ENCODE results near the gene SCG2.
"Not testable (repeated sequence)": the region's sequence is repeated elsewhere in the genome, so short reads cannot be mapped to it uniquely, and the experiment has no call there.

The SCG2 gene

DNA sequence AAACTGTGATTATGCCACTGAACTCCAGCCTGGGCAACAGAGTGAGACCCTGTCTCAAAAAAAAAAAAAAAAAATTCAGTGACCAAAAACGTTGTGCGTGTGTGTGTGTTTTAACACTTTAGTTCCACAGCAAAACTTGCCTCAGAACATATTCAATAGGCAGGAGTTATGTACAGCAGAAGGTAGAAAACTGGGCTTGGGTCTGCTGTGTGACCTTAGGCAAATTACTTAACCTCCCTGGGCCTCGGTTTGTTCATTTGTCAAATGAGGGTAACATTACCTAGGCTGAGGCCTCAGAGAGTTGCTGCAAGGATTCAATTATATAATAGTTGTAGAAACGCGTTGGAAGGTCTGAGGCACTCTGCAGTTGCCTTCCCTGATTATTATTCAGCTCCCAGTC lies 10.3 kb upstream of the SCG2 start:
- DNase-seq = no peak

- no peak for DNase-seq
These were observed 8.9 kb upstream of the SCG2 start for GRCh38 chr2:223611061-223611460.

DNA sequence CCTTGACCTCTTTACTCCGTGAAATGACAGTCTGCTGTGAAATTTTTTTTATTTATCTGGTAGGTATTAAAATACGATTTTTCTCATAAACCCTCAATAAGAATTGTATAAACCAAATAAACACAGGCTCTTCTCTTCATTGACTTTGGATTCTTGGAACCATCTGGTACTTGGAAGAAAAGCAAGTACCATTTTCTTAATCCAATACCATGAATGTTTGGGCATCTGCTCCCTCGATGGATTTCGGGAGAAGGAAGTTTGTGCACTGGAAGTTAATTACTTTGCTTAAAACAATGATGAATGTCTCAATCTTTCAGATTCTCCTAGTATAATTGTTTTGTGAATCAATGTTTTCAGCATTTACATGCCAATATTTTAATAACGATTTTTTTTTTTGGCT lies 5.3 kb upstream of the SCG2 start:
- DNase-seq = no peak

GRCh38 chr2:223606946-223607345 lies 4.8 kb upstream of the SCG2 start:
- no peak for DNase-seq

DNA sequence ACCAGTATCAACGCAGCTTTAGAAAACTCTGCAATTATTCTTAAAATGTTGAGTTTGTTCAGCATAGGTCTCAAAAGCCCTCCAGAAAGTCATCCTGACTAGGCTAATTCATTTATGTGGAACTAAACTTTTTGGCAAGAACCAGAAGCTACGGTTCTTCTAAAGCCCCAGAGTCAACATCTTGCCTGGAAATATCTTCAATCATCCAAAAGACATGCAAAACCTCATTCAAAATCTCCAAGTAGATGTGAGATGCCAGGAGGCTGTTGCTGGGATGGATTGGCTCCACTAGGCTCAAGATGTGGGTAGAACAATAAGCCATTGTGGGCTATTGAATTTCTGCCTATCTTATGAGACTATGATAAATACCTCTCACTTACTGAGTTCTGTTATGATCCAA lies 2.1 kb upstream of the SCG2 start:
- no peak for DNase-seq

GRCh38 chr2:223602972-223603371 lies 811 bp upstream of the SCG2 start:
- no peak for DNase-seq

- no peak for DNase-seq
These were observed 1.1 kb downstream of the SCG2 start for GRCh38 chr2:223601018-223601417.

DNA sequence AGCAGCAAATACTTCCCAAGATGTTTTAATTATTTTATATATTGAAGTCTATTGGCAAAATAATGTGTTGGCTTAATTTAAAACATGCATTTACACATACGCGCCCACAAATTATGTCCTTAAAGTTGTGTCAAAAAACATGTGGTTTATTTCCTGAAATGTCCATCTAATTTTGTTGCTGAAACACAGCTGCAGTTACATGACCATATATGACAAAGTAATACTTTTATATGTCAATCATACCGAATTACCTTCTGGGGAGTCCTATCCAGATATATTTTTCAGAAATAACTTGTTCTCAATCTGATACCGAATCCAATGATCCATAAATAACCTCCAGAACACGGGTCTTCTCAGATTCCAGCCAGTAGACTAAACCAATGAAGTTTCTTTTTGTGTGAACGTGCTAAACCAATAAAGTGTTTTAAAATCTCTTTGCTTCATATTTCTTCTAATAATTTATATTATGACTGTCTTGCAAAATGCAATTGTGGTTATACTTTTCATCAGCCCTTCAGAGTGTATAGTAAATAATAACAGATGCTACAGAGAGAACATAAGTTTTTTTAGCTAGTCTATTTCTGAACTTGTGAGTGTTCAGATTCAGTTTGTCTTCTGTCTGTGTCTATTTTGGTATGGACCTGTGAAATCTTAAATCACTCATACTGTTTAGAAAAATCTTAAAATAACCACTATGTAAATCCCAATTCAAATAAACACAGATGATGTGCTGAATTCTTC lies 2.4 kb downstream of the SCG2 start:
- DNase-seq = no peak

GRCh38 chr2:223598994-223599639 lies 3.0 kb downstream of the SCG2 start:
- no peak for DNase-seq

DNA sequence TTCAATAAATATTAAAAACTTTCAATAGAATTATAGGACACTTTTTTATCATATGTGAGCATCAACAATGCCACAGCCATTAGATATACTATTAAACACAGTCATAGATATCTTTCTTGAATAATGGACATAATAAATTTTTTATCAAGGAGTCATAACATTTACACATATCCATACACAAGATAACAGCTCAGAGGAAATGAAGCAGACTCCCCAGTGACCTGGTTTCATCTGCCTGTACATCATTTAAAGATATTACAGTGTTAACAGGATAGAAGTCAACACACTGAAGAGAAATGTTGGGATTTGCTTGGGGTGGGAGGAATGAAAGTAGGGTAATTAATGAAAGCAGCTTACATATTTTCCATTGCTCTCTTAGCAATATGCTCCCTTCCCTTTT lies 5.1 kb downstream of the SCG2 start:
- no peak for DNase-seq

GRCh38 chr2:223596208-223596607 lies 6.0 kb downstream of the SCG2 start:
- no peak for DNase-seq

DNA sequence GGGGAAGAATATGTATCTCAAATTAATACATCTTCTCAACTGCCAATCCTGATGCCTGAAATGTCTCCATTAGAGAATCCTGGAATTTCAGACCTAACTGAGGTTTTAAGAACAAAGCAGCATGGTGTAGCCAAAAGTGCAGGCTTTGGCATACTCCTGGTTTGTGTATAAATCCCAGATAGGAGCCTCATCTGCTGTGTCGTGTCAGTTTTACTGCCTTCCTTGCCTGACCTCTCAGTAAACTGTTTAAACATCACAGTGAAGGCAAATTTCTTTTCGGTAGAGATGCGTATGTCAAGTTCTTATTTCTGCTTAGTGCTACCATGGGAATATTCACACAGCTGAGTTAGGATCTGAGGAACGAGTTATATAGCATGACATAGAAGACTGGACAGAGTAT lies 7.3 kb downstream of the SCG2 start:
- DNase-seq = no peak

DNA sequence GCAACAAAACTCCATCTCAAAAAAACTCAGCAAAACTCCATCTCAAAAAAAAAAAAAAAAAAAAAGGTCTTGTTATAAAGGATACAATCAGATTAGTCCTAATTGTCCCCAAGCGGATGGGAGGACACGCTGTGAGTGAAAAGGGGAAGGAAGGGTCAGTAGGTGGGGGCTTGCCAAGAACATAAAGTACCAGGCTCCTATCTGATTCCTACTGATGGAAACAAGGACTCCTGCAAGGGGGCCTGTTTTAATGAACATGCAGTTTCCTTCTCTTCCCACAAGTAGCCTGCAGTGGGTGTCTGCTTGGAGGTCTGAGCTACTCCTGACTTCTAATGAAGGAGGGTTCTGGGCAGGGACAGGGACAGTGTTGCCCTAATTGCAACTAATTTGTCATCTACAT lies 7.9 kb downstream of the SCG2 start:
- no peak for DNase-seq

GRCh38 chr2:223592689-223593088 lies 9.5 kb downstream of the SCG2 start:
- not testable (repeated sequence) for DNase-seq

DNA sequence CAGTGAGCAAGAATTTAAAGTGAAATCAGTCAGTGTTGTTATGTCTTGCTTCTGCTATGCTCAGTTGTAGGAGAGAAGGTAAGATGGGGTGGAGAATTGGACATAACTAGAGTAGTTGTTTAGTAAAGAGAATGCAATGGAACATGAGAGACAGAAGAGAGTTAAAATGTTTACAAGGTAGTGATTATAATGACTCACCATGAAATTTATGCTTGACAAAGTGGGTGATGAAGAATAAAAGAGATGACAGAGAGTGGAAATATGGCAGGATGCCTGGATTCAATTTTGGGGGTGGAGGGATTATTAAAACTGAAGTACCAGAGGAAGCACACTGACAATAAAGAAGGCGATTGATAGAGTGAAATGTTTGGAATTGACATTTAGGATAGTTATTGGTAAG lies 10.6 kb downstream of the SCG2 start:
- no peak for DNase-seq

DNA sequence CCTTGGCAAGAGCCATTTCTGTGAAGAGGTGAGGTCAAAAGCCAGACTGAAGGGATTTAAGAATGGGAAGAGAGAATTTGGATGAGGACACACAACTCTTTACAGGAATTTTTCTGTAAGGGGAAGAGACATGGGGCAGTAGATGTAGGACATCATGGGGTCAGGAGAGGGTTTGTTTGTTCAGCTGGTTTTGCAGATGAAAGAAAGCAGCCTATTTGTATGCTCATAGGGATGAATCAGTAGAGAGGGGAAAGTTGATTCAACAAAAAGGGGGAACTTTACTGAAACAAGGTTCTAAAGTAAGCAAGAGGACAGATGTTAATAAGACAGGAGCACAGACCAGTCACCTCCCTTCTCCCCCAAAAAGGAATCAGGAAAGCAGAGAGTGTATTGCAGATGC lies 11.2 kb downstream of the SCG2 start:
- DNase-seq = no peak

GRCh38 chr2:223589901-223590300 lies 12.3 kb downstream of the SCG2 start:
- DNase-seq = no peak

DNA sequence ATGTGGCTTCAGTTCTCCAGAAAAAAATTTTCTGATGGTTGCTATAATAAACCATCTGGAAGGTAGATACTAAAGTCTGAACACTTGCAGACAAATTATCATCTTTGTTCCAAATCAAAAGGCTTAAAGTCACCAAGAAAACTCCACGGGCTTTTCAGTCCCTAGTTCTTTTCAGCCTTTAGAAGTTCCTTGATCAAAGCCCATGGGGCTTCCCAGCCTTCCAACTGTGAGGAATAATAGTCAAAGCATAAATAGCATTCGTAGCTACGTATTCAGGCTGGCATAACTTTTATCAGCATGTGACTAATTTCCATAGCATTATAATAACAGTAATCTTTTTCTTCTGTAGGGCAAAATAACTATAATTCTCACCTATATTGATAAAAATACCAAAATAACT lies 13.9 kb downstream of the SCG2 start:
- no peak for DNase-seq

DNA sequence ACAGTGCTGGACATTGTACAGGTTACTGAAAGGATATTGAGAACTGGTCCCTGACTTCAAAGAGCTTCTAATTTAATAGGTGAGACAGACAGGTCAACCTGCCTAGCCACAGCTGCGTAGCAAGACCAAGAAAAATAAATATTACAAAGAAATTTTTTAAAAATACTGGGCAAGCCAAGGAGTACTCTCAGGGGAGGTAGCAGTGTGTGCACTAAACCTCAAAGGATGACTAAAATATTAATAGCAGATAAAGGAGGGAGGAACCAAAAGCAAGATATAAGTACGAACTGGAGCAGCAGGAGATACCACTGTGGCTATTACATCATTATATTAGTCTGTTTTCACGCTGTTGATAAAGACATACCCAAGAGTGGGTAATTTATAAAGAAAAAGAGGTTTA lies 14.9 kb downstream of the SCG2 start:
- DNase-seq = no peak

GRCh38 chr2:223586261-223586660 lies 15.9 kb downstream of the SCG2 start:
- DNase-seq = no peak

DNA sequence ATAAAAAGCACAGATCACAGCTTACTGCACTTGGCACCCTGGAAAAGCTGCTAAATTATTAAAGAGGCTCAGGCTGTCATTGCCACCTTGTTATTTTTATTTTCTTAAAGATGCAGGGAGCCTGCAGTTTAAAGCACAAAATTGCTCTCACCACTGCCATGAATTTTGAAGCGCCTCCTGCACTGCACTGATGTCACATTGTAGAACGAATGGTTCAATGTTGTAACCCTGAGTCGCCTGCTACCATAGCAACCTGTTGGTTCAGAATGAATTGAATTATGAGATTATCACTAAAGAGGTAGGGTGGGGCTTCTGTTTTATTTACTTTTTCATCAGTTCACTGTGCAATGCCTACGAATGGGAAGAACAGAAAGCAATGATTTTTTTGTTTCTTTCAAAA lies 16.5 kb downstream of the SCG2 start:
- DNase-seq = no peak

- DNase-seq = no peak
These were observed 20.2 kb downstream of the SCG2 start for GRCh38 chr2:223582001-223582400.

GRCh38 chr2:223580951-223581350 lies 21.2 kb downstream of the SCG2 start:
- DNase-seq = no peak

- no peak for DNase-seq
These were observed 23.3 kb downstream of the SCG2 start for GRCh38 chr2:223578846-223579245.

- no peak for DNase-seq
These were observed 25.3 kb downstream of the SCG2 start for GRCh38 chr2:223576873-223577272.
